ENCODE measurements around the gene KIF5B.
A peak's percentile ranks its signal among the peaks of the same experiment; 100 is the strongest.
"Not testable (repeated sequence)": the region's sequence is repeated elsewhere in the genome, so short reads cannot be mapped to it uniquely, and the experiment has no call there.

Gene KIF5B

DNA sequence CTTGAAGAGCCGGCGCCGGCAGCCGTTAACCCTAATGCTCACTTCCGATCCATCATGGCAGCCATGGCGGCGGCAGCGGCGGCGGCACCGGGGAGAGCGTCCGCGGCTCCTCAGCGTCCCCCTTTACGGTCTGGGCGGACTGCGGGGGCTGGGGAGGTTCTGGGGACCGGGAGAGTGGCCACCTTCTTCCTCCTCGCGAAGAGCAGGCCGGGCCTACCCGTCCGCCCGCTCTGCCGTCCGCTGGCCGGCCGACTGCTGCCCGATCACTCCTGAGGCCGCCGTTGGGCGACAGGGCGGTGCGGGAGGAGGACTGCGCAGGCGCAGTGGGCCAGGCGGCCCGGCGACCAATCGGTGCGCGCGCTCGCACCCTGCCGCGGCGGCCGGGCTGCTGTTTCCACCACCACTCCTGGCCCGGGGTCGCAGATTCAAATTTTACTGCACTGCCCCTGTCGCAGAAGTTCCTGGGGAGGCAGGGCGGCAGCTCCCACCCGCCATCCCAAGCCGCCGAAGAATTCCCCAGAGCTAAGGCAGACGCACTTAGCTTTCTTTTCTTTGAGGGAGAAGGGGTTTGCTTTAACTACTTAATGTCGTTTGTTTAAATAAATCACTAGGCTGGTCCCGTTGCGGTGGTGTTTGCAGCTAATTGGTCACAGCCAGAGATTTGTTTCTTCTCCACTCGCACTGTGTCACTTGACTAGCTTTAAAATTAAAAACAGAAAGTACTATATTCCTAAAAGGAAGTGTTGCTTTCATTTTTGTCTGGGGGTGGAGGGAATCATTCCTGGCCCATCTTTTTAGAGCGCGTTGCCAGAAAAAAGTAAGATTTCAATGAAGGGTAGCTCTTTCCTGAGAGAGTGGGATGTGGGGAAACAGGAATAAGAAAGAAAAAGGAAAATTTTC, at the start of gene KIF5B:
Gene KIF5B (minus strand): TSS at position 290 of the 900 bp plus-strand sequence. CDS start 452 bp downstream, outside the sequence.
- peak; percentile 53 to 54 for DNase-seq

DNA sequence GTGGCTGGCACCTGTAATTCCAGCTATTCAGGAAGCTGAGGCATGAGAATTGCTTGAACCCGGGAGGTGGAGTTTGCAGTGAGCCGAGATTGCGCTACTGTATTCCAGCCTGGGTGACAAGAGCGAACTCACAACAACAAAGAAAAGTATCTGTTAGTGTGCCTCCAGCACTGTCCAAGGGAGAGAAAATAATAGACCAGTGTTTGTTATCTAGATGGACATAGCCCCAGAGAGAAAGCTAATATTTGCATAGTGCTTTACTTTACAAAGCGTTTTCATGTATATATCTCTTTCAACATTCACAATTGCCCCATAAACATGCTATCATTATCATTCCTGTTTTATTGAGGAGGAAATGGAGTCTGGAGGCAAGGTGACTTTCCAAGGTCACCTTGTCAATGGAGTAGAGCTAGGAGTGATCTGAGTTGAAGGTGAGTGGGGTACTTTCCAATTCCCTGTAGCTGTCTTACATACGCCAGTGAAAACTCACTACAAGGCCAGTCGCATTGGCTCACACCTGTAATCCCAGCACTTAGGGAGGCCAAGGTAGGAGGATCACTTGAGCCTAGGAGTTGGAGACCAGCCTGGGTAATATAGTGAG, 49.7 kb upstream of the KIF5B start:
- no peak for DNase-seq

DNA sequence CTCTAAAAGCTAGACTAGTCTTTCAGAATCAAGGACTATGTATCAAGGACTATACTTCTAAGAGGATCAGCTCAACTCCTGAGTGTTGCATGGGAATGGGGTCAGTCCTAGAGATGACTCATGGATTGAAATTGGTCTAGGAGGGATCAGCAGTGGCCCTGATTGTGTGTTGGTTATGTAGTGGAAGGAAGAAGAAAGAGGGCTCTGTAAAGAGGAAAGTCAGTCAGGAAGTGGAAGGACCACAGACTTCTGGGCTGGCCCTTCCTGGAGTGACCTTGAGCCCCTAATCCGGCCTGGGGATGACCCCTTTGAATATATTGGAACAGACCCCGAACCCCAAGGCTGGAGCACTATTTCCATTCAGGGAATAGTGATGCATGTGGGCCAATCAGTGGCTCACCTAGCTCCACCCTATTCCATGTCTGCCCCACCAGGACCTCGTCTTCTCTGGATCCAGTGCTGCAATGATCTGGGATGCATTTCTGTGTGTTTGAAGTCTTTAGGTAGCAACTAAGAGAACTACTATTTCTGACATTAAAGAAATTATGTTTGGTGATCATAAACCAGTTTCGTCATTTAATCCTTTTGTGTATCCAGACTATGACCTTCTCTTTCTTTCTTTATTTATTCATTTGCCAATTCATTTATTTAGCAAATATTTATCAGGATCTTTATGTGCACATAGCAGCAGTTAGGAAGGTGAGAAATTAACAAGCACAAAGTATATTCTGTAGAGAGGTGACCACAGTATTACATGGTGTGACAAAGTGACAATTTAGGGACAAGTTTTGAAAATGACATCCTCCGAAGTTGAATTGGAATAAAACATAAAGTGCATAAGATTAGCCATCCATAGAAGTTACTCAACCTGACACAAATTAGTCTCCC, 48.6 kb upstream of the KIF5B start:
- no peak for DNase-seq

DNA sequence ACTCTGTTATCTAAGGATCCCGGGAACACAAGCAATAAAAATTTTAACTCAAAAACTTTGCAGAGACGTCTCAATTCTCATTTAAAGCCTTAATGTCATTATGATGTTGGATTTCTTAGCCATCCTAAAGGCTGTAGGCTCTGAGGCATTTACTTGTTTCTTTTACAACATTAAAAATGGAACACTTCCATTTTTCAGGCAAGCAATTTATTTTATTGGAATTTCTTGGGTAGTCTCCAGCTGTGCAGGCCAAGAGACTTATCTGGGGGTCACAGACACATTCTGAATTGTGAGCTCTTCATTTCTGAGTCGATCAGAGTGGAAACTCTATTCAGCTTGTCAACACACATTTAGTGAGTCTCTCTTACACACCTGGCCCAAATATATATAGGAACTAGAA, 48.0 kb upstream of the KIF5B start:
- DNase-seq = no peak

DNA sequence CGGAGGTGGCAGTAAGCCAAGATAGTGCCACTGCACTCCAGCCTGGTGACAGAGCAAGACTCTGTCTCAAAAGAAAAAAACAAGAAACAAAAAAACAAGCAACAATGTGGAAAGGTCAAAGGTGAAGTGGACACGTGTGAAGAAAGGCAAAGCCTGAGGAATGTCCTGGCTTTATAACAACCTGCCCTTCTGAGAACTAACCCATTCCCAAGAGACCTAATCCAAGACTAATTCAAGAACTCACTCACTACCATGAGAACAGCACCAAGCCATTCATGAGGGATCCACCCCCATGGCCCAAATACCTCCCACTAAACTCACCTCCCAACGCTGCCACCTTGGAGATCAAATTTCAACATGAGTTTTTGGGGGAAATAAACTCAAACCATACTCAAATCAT, 47.5 kb upstream of the KIF5B start:
- DNase-seq = no peak

DNA sequence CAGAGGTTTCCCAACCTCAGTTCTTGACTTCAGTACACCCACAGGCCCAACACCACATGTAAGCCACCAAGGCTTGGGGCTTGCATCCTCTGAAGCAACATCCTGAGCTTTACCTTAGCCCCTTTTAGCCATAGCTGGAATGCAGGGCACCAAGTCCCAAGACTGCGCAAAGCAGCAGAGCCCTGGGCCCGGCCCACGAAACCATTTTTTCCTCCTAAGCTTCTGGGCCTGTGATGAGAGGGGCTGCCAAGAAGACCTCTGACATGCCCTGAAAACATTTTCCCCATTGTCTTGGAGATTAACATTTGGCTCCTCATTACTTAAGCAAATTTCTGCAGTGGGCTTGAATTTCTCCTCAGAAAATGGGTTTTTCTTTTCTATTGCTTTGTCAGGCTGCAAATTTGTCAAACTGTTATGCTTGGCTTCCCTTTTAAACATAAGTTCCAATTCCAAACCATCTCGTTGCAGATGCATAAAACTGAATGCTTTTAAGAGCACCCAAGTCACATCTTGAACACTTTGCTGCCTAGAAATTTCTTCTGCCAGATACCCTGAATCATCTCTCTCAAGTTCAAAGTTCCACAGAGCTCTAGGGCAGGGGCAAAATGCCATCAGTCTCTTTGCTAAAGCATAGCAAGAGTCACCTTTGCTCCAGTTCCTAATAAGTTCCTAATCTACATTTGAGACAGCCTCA, 42.5 kb upstream of the KIF5B start:
- DNase-seq = not testable (repeated sequence)

DNA sequence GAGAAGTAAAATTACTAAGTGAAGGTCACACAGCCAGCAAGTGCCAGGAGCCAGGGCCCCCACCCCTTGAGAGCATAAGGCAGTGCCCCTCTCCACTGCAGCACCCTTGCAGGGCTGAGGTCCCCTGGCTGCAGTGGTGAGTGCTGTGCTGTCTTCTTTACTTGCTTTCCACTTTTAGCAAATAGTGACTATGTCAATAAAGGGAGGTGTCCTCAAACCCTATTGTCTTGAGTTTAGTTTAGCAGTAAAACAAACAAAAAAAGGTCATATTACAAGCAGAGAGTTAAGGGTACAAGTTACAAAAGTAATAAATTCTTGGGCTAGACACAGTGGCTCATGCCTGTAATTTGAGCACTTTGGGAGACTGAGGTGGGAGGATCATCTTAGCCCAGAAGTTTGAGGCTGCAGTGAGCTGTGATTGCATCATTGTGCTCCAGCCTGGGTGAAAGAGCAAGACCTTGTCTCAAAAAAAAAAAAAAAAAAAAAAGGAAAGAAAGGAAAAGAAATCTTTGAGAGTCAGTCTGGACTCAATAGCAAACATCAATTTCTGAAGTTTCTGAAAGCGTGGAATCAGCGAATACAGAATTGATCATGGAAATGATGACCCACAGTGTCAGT, 39.0 kb upstream of the KIF5B start:
- no peak for DNase-seq

DNA sequence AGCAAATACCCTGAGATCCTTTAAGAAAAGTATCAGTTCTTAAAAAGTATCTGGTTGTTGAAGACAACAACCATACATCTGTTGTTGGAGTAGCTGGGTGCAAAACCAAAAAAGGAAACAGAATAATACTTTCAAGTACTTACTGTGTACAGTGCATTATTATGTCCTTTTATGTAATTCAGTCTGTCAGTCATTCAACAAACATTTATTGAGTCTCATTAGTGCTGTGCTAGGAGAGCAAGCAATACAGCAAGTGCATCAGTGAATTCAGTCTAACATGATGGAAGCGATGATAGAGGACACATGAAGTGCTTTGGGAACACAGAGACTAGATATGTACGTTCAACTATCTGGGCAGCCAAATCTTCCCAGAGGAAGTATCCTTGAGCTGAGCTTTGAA, 37.4 kb upstream of the KIF5B start:
- no peak for DNase-seq

DNA sequence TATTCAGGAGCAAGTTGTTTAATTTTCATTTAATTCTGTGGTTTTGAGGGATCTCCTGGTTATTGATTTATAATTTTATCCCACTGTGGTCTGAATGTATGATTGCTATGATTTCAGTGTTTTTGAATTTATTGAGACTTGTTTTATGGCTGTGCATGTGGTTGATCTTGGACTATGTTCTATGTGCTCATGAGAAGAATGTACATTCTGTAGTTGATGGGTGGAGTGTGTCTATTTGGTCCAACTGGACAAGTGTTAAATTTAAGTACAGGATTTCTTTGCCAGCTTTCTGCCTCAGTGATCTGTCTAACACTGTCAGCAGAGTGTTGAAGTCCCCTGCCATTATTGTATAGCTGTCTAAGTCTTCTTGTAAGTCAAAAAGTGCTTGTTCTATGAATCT, 34.8 kb upstream of the KIF5B start:
- DNase-seq = no peak

DNA sequence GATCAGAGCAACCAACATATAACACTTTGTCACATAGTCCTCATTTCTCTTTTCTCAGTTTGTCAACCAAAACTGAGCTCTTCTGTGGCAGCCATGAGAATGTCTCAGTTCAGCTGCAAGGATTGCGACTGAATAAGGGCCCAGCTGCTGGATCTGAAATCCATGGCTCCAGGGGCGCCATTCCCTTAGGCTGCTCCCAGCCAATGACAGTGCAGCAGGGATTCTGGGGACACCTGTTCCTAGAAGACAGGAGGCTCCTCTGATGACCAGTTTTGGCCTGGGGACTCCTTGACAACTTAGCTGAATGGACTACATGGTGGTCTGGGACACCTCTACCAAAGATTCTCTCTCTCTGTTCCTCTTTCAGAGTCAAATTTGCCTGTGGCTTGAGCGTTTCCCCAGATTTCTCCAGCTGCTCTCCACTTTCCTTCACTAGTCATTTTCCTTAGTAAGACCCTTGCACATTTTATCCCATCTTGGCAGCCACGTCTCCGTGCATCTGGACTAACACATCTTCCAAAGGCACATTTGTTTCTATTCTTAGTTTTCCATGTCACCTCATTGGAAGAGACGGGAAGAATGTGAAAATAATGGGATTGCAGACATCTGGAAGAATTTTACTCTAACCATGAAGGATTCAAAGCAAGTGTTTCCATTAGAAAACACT, 28.1 kb upstream of the KIF5B start:
- DNase-seq = no peak

DNA sequence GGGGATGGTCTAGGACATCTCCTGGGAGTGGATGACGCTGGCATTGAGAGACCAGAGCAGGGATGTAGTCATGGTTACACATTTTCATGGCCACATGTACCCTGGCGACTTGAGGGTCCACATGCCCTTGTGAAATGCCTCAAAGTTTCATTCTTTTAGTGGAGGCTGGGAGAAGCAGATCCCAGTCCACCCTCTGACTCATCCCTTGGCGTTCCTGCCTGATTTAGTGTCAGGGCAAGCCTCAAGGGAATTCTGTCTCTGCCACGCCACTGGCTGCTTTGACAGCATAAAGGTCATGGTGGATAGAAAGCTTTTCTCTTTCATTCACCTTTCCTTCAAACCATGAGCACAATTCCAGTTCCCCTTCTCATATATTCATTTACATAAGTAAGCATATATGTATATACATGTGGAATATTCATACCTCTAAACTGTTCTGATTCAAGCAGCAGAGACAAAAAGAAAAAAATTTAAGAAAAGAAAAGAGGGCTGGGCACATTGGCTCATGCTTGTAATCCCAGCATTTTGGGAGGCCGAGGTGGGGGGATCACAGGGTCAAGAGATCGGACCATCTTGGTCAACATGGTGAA, 21.8 kb upstream of the KIF5B start:
- no peak for DNase-seq

DNA sequence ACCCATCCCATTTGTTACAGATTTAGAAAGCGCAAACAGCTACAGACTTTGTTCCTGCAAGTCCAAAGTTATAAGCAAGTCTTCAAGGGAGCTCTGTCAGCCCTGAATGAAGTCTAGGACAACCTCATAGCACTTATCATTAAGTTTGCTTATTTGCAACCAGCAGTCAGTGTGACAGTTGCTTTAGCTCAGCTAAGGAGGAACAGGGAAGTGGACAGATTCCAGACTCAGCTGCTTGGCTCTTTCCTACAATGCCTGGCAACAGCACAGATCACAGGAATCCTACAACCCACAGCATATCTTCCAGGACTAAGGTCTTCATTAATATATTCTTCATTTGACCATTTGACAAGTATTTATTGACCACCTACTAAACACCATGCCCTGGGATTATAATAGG, 17.4 kb upstream of the KIF5B start:
- DNase-seq = no peak

DNA sequence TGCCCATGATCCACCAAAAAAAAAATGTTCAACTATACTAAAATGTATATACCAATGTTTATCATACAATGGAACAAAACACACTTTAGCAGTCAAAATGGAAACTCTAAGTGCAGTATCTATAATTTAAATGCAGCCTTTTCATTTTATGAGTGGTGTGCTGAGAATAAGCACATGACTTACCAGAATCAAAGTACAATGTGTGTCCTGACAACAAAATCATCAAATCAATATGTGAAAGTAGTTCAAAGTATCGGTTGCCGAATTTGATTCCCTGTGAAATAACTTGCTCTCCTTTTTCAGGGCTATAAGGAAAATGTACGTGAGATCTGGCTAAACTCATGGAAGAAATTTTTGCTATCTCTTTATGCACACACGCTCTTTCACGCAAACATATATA, 16.9 kb upstream of the KIF5B start:
- no peak for DNase-seq

DNA sequence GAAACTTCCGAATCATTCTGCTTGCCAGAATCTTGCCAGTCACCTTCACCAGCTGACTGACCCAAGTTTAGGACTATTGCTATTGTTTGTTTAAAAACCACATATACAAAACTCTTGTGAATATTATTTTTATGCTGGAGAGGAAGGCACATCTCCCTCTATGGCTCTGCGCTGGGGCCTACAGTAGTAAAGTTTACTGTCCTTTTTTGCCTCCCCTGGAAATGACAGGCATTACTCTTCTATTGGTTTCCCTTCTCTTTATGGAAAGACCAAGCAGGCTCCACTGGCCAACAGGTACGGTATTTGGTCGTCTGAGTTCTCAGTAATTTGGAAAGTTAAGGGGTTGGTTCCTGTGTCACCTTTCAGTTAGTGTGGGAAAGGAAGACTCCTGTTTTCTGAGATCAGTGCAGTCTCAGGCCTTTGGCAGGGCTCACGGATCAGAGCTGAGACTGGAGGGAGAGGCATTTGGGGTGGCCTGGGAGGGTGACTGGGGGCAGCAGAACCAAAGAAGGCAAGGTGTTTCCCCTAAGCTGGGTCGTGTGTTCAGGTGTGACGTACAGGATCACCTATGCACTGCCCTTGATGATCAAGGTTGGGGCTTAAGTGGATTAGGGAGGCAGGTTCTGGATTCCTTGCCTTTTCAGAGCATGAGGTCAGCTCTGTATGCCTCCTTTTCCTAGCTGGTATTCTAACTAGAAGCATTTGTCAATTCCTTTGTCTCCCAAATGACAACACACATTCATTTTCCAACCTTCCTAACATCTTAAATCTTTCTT, 16.0 kb upstream of the KIF5B start:
- DNase-seq = no peak

DNA sequence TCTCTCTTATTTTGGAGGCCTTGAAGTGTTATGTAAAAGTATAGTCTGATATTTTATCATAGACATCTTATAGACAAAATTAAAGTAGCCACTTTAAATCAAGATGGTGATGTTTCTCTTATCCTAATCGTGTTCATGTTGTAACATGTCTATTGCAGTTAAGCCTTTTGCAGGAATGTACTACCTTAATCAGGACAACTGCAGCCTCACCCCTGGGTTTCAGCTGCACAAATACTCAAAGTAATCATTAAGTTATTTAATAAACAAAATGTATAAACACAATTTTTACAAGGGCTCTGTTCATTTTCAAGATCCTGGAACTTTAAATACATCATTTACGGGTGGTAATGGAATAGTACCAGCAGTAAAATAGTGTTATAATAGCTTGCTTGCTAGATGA, 14.4 kb upstream of the KIF5B start:
- DNase-seq = no peak

DNA sequence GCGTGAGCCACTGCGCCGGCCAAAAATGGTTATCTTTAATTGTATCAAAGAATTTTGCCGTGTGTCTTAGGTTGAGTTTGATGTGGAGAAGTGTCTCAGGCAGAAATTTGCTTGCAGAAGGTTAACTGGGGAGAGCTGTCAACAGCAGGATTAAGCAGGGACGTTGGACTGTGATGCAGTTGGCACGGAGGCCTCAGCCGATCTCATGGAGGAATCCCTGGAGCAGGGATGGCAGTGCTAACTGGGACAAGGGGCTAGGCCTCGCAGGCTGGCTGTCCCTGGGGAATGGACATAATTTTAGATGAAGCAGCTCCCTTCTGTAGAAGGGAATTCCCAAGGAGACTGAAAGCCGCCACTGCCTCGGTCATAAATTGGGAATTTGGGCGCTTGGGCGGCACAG, 12.3 kb upstream of the KIF5B start:
- DNase-seq = no peak

DNA sequence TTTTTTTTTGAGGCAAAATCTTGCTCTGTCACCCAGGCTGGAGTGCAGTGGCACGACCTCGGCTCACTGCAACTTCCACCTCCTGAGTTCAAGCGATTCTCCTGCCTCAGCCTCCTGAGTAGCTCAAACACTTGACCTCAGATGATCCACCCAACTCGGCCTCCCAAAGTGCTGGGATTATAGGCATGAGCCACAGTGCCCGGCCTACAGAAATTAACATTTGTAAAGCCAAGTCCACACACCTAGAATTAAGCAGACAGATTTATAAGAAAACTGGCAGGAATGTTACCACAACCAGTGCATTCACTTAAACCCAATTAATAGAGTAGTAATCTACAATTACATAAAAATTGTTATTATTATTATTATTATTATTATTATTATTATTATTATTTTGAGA, 11.7 kb upstream of the KIF5B start:
- DNase-seq = not testable (repeated sequence)

DNA sequence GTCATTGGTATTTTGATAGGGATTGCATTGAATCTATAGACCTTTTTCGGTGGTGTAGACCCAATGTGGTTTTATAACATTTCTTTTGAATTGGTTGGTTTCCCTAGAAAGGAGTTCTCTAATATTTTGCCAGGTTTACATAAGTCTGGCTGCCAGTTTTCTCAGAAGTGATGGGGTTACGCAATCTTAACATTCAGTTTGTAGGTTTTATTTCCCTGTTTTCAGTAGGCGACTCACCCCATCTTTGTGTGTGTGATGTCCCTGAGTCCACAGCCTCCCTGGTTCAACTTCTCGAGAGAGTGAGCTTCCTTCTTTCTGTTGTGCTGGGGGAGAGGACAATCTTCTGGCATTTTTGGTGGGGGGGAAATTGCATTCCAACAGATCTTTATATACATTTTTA, 9.6 kb upstream of the KIF5B start:
- DNase-seq = no peak

DNA sequence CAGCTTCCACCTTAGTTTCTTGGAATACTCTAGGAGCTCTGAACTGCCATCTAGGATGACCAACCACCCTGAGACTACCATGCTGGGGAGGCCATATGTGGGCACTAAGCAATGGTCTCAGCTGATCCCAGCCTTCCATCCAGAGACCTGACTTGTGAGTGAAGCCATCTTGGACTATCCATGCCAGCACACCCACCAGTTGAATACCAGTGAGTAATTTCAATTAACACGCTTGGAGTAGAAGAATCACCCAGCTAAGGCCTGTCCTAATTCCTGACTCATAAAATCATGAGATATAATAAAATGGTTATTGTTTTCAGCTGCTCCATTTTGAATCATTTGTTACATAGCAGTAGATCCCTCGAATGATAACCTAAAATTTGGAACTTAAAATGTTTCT, 5.2 kb upstream of the KIF5B start:
- DNase-seq = no peak

DNA sequence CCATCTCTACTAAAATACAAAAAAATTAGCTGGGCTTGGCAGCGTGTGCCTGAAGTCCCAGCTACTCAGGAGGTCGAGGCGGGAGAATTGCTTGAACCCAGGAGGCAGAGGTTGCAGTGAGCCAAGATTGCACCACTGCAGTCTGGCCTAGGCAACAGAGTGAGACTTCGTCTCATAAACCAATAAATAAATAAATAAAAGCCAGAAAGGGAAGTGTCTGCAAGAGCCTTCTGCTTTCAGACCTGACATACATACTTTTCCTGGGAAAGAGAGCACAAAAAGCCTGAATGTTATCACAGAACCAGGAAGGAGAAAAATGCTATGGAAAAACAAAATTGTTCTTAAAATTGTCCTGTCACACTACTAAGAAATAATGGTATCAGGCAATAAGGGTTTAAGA, 4.1 kb upstream of the KIF5B start:
- DNase-seq = no peak

DNA sequence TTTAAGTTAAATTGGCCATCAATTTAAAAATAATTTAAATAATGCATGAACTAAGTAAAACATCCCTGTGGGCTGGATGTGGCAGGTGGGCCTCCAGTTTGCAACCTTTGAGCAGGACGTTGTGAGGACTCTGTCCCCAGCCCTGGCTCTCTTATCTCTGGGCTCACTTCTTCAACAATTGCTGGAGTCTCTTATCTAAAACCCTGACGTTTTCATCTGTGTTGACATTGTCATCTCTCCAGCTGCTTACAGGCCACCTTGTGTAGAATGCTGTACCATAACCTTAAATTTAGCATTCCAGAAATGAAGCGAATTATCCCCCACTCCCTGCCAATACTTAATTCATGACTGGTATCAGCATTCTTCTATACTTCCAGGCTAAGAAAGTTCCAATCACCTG, 3.2 kb upstream of the KIF5B start:
- no peak for DNase-seq

All from NCI-H187 (cell line).